ENCODE results near the gene KREMEN1.

KREMEN1 gene

DNA sequence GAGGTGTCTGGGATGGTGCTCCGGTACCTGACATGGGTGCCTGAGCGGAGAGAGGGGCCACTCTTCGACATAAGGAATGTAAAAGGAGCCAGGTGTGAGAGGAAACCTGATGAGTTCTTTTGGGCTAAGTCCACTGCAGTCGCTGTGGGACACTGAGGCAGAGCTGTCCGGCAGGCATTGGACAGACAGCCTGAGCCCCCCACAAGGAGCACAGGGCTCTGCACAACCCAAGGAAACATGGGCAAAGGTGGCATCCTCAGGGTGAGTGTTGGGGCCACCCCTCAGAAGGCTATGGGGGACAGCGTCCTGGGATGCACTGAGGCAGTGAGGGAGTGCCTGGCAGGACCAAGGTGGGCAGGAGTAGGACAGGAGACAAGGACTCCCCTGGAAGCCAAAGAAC, 75.2 kb downstream of the KREMEN1 start:
- in situ Hi-C loops (cut with HindIII; ENCODE audit: low sequenced_read_pairs), result no loop called here
- no peak overlapping the region for H3K4me3 ChIP-seq (ENCODE audit: low read depth, low read length)
- TF ChIP-seq, protein P1, sequence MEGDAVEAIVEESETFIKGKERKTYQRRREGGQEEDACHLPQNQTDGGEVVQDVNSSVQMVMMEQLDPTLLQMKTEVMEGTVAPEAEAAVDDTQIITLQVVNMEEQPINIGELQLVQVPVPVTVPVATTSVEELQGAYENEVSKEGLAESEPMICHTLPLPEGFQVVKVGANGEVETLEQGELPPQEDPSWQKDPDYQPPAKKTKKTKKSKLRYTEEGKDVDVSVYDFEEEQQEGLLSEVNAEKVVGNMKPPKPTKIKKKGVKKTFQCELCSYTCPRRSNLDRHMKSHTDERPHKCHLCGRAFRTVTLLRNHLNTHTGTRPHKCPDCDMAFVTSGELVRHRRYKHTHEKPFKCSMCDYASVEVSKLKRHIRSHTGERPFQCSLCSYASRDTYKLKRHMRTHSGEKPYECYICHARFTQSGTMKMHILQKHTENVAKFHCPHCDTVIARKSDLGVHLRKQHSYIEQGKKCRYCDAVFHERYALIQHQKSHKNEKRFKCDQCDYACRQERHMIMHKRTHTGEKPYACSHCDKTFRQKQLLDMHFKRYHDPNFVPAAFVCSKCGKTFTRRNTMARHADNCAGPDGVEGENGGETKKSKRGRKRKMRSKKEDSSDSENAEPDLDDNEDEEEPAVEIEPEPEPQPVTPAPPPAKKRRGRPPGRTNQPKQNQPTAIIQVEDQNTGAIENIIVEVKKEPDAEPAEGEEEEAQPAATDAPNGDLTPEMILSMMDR (IDR thresholded peaks at IDR 0.05; ENCODE audit: low read depth, low read length), result no peak
- DNase-seq (ENCODE audit: low read depth, low spot score), result no peak

DNA sequence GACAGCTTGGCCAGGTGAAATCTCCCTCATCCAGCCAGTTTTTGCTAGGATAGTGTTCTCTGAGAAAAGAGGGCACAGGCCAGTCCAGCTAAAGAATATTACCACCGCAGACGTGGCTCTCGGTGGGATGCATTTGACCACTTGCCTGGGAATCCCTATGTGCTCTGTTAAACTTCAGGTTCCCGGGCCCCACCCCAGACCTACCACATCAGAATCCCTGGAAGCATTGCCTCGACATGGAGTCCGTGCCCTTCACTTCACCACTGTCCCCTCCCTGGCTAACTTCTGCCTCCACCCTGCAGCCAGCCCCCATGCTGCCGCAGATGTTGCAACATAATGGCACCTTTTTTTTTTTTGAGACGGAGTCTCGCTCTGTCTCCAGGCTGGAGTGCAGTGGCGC, 76.0 kb downstream of the KREMEN1 start:
- no peak overlapping the region for H3K4me3 ChIP-seq (ENCODE audit: low read depth, low read length)
- no peak for DNase-seq (ENCODE audit: low read depth, low spot score)
- TF ChIP-seq, protein P1 (IDR thresholded peaks at IDR 0.05; ENCODE audit: low read depth, low read length), result no peak
- in situ Hi-C loops (cut with HindIII; ENCODE audit: low sequenced_read_pairs), result no loop called here

DNA sequence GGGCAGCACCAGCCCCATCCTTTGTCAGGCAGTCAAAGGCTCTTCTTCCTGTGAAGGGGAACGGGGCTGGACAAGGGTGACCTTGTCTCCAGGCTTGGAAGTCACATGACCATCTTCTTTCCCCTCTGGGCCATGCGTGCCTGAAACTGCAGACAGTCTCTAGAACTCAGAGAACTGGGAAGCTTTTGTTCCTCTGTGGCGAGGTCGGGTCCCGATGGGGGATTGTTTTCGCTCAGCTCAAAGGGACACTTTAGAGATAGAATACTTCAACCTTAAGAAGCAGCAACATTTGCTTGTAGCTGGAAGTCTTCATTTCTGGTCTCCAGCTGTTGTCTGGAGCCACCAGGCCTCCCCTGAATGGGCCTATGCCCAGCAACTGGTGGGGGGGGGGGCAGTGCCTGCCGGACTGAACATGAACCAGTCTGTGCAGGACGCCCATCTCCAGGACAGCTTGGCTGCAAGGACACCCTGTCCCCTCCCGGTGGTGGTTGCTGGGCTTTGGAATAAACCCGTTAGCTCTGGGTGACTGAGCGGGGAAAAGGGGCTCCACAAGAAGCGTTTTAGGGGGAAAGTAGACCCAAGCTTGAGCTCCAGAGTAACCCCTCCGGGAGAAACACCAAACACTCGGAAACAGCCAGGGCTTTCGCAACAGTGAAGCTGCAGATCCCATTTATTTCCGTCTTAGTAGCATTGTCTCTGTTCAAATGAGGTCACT, 77.2 kb downstream of the KREMEN1 start:
- H3K4me3 ChIP-seq (ENCODE audit: low read depth, low read length), result no peak overlapping the region
- no peak for DNase-seq (ENCODE audit: low read depth, low spot score)
- TF ChIP-seq, protein P1 (IDR thresholded peaks at IDR 0.05; ENCODE audit: low read depth, low read length), result no peak
- in situ Hi-C loops (cut with HindIII; ENCODE audit: low sequenced_read_pairs), result no loop called here

DNA sequence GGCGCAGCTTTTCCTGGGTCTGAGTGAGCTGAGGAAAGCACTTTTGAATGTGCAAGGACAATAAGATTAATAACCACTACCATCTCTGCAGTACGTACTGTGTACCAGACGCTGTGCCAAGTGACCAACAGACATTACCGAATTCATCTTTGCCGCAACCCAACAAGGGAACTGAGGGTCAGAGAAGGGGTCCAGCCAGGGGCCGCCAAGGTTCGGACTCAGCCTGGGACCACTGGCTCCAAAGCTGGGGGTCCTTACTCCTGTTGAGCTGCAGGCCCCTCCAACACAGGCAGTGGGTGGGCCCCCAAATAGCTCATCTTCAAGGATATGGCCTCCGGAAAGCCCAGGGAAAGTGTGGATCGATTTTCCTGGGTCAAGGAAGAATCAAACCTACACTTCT, 77.9 kb downstream of the KREMEN1 start:
- H3K4me3 ChIP-seq (ENCODE audit: low read depth, low read length), result no peak overlapping the region
- TF ChIP-seq, protein P1 (IDR thresholded peaks at IDR 0.05; ENCODE audit: low read depth, low read length), result no peak
- in situ Hi-C loops (cut with HindIII; ENCODE audit: low sequenced_read_pairs), result no loop called here
- no peak for DNase-seq (ENCODE audit: low read depth, low spot score)

DNA sequence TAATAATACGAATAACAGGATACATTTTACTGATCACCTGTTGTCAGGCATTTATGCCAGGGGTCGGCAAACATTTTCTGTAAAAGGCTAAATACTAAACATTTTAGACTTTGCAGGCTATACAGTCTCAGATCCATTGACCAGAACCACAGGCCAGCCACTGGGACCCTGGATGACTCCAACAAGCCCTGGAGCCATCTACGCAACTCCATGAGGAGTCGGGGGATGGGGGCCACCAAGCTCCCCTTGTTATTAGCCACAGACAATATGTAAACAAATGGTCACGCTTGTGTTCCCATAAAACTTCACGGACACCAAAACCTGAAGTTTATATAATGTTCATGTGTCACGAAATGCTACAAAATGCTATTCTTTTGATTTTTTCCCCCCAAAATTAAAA, 78.5 kb downstream of the KREMEN1 start:
- TF ChIP-seq, protein P1 (IDR thresholded peaks at IDR 0.05; ENCODE audit: low read depth, low read length), result no peak
- in situ Hi-C loops (cut with HindIII; ENCODE audit: low sequenced_read_pairs), result no loop called here
- no peak overlapping the region for H3K4me3 ChIP-seq (ENCODE audit: low read depth, low read length)
- DNase-seq (ENCODE audit: low read depth, low spot score), result no peak

DNA sequence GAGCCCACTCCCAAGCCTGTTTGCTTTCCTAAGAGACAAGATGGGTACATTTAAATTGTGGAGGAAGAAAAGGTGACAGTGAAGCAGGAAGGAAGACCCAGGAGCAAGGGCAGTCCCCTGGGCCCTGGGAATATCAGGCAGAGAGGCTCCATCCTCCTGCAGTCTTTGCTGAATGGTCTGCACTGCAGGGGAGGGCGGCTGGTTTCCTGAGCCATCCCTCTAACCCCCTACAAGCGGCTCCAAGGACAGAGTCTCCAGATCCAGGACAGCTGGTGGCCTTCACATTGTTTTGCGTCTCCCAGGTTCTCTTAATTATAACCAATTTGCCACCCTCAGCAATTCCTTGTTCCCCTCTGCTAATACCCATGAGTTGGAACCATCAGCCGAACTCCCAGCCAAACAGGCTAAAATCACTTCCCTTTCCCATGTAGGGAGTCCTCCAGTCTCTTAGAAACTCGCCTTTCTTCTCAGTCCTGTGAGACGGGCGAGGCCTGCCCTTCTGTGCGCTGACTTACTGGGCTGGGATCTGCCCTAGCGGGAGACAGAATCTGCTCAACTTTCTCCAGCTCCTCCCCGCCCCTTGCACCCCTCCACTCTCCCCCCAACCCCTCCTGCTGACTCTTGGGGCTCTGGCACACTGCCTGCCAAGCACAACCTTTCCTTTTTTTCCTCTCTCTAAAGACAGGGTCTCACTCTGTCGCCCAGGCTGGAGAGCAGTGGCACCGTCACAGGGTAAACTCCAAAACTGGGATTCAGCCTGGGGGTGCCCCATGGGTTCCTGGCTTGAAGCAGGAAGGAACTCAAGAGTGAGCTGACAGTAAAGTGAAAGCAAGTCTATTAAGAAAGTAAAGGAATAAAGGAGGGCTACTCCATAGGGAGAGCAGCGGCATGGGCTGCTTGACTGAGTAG, 79.5 kb downstream of the KREMEN1 start:
- in situ Hi-C loops (cut with HindIII; ENCODE audit: low sequenced_read_pairs), result no loop called here
- no peak overlapping the region for H3K4me3 ChIP-seq (ENCODE audit: low read depth, low read length)
- DNase-seq (ENCODE audit: low read depth, low spot score), result peak; percentile 5
- TF ChIP-seq, protein P1 (IDR thresholded peaks at IDR 0.05; ENCODE audit: low read depth, low read length), result no peak

Measured in astrocyte of the spinal cord (primary cell).